Activated T-cell treated with anti-CD3 and anti-CD28 coated beads, Interleukin-2, amount 50 U/mL, for 72 hours (primary cell): Measurements from ENCODE around the gene CKAP5. TPM values are rescaled to one million over a fixed set of nuclear protein-coding genes. Genes with fewer than 3 reads are reported as not detected.

Source experiments
- ATAC-seq, 2 donors: fragments of 150-1000 bp; cut with Tn5 transposase; replicated peaks in 1 of 2; 2 replicates each; pipeline ENCODE4 v1.10.0; 2021; ENCODE audit warnings: moderate library complexity in 2 of 2, mild to moderate bottlenecking in 1 of 2
- DNase-seq, 2 donors: peaks; one replicate each; pipeline ENCODE4 v3.0.0; 2021 to 2022; ENCODE audit warnings: mixed read lengths in 1 of 2
- H3K27ac Mint-ChIP-seq: one replicate; pipeline ENCODE4 v1.8.0; 2022; ENCODE audit warnings: mild to moderate bottlenecking, moderate library complexity, mixed read lengths
- H3K27me3 Mint-ChIP-seq: one replicate; pipeline ENCODE4 v1.8.0; 2022; ENCODE audit warnings: low read depth, mixed read lengths
- H3K36me3 Mint-ChIP-seq, 2 donors: one replicate each; pipeline ENCODE4 v1.8.0; 2022; ENCODE audit warnings: mixed read lengths in 2 of 2, mild to moderate bottlenecking in 1 of 2; ENCODE audit not compliant: insufficient read depth in 2 of 2
- H3K4me1 Mint-ChIP-seq: one replicate; pipeline ENCODE4 v1.8.0; 2022; ENCODE audit warnings: low read depth, mixed read lengths
- H3K4me3 Mint-ChIP-seq, 2 donors: one replicate each; pipeline ENCODE4 v1.8.0; 2022; ENCODE audit warnings: mild to moderate bottlenecking in 2 of 2, mixed read lengths in 2 of 2, moderate library complexity in 2 of 2
- H3K9me3 Mint-ChIP-seq, 2 donors: one replicate each; pipeline ENCODE4 v1.8.0; 2022; ENCODE audit warnings: mixed read lengths in 2 of 2
- total RNA-seq, 2 donors: library from RNA; stranded (reverse); gene quantifications; one replicate each; pipeline ENCODE4 v1.2.3, GENCODE V29; 2022

Gene CKAP5
- total RNA-seq, 2 donors from 2014 or later: 148 to 165 TPM

- no peaks in the 10 kb centered on the region for H3K9me3 Mint-ChIP-seq
- no peak overlapping the region for H3K4me3 Mint-ChIP-seq
- H3K36me3 Mint-ChIP-seq: no peaks in the 10 kb centered on the region
- H3K4me1 Mint-ChIP-seq: no peaks in the 10 kb centered on the region
- no peak overlapping the region for H3K27ac Mint-ChIP-seq
- DNase-seq (no peak), ATAC-seq (no peak)
- no peaks in the 10 kb centered on the region for H3K27me3 Mint-ChIP-seq
These were observed 30.4 kb upstream of the CKAP5 start for GRCh38 chr11:46876471-46876870.

DNA sequence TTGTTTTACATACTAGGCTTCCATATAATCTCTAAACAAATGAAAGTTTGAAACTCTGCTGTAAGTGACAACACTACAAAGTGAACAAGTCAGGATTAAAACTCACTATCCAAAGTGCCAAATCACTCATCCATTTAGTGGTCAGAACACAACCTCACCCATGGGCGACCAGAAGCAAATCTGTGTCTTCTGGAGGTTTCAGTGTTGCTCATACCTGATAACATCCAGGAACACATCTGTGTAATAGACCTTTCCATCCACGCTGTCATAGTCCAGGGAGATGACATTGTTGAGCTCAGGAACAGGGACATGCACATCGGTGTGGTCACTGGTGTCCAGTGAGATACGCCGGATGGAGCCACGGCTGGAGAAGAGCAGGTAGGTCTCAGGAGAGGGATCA lies 28.5 kb upstream of the CKAP5 start:
- Mint-ChIP-seq H3K36me3 (no peaks in the 10 kb centered on the region), H3K4me3 (no peak overlapping the region), H3K27ac (no peak overlapping the region), H3K27me3 (no peaks in the 10 kb centered on the region), H3K4me1 (no peaks in the 10 kb centered on the region), H3K9me3 (no peaks in the 10 kb centered on the region)
- ATAC-seq (peak in 1 of 2 donors; percentile 19), DNase-seq (no peak)

DNA sequence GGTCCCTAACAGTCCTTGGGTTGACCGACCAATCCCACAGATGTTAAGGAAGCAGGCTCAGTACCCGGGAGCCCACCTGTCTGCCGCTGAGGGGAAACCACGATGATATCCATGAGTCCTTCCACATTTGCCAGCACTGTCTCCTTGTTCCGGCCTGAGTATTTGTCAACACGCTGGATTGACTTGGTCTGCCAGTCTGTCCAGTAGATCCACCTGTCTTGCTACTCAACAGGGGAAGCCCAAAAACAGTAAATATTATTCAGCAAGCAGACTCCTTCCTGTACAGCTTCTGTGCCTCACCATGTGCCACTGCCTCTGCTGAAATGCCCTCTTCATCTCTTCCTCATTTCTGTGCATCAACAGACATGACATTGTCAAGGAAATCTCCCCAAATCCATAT lies 22.8 kb upstream of the CKAP5 start:
- Mint-ChIP-seq H3K9me3 (no peaks in the 10 kb centered on the region), H3K36me3 (no peaks in the 10 kb centered on the region), H3K4me3 (no peak overlapping the region), H3K27ac (no peak overlapping the region), H3K4me1 (no peaks in the 10 kb centered on the region), H3K27me3 (peaks cover 6% of the 10 kb centered on the region)
- ATAC-seq: no peak
- DNase-seq: no peak

DNA sequence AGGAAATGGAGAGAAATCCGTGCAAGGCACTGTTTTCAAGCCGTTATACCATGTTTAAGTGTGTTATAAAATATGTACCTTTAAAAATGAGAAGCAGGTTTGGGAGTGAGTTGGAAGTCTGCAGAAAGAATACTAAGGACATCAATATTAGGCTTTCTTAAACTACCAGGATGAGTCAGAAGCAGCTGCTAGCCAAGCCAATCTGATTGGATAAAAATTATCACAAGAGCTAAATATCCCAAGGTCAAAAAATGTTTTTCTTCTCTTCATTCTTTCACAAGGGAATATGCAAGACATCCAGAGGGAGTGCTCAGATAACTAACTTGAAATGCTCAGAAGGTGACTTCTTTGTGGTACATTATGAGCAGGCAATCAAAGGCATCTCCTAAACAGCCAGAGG lies 19.3 kb upstream of the CKAP5 start:
- Mint-ChIP-seq H3K4me3 (no peak overlapping the region), H3K4me1 (no peaks in the 10 kb centered on the region), H3K27ac (no peak overlapping the region), H3K36me3 (no peaks in the 10 kb centered on the region), H3K27me3 (peaks cover 12% of the 10 kb centered on the region), H3K9me3 (no peaks in the 10 kb centered on the region)
- no peak for DNase-seq
- ATAC-seq: no peak

GRCh38 chr11:46860218-46860617 lies 14.1 kb upstream of the CKAP5 start:
- no peak for ATAC-seq
- no peaks in the 10 kb centered on the region for H3K4me1 Mint-ChIP-seq
- H3K9me3 Mint-ChIP-seq: no peaks in the 10 kb centered on the region
- no peak for DNase-seq
- H3K36me3 Mint-ChIP-seq: no peaks in the 10 kb centered on the region
- H3K27me3 Mint-ChIP-seq: peaks cover 7% of the 10 kb centered on the region
- no peak overlapping the region for H3K27ac Mint-ChIP-seq
- no peak overlapping the region for H3K4me3 Mint-ChIP-seq

- H3K4me1 Mint-ChIP-seq: no peaks in the 10 kb centered on the region
- no peaks in the 10 kb centered on the region for H3K36me3 Mint-ChIP-seq
- no peak overlapping the region for H3K4me3 Mint-ChIP-seq
- DNase-seq (no peak), ATAC-seq (no peak)
- H3K9me3 Mint-ChIP-seq: no peaks in the 10 kb centered on the region
- no peak overlapping the region for H3K27ac Mint-ChIP-seq
- peaks cover 7% of the 10 kb centered on the region for H3K27me3 Mint-ChIP-seq
These were observed 13.0 kb upstream of the CKAP5 start for GRCh38 chr11:46858920-46859546.

- Mint-ChIP-seq H3K36me3 (no peaks in the 10 kb centered on the region), H3K4me3 (no peak overlapping the region), H3K27ac (no peak overlapping the region), H3K9me3 (no peaks in the 10 kb centered on the region), H3K4me1 (no peaks in the 10 kb centered on the region), H3K27me3 (peaks cover 7% of the 10 kb centered on the region)
- DNase-seq: no peak
- no peak for ATAC-seq
These were observed 11.6 kb upstream of the CKAP5 start for GRCh38 chr11:46857666-46858065.

DNA sequence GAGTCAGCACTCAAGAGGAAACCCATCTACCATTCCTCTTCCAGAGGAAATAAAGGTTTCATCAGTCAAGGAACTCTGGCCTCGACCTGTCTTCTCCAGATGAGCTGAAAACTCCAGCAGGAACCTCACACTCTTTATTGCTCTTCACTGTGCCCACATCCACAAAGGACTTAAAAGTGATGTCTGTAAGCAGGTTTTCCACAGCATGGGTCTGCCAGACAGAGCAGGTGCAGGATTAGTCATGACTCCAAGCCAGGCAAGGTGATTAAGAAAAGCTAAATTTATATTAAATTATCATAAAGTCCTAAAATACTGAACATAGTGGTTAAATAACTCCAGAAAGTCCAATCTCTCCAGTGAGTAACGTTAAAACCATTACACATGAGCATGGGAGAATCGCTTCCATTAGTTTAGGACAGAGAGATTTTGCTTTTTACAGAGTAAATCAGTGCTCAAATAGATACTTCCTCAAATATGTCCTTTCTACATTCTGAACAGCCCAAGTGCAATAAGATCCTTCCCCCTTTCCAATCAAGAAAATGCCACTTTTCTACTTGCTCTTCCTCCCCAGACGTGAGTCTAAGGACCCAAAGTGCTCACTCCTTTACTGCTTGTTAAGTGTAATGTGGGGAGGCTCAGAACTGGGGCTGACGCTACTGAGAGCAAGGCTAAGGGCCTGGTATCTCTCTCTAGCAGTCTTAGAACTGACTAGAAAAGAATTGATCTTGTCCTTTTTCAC lies 10.7 kb upstream of the CKAP5 start:
- no peaks in the 10 kb centered on the region for H3K36me3 Mint-ChIP-seq
- no peak overlapping the region for H3K4me3 Mint-ChIP-seq
- no peaks in the 10 kb centered on the region for H3K4me1 Mint-ChIP-seq
- no peaks in the 10 kb centered on the region for H3K9me3 Mint-ChIP-seq
- peaks cover 7% of the 10 kb centered on the region for H3K27me3 Mint-ChIP-seq
- DNase-seq (no peak), ATAC-seq (no peak)
- no peak overlapping the region for H3K27ac Mint-ChIP-seq

DNA sequence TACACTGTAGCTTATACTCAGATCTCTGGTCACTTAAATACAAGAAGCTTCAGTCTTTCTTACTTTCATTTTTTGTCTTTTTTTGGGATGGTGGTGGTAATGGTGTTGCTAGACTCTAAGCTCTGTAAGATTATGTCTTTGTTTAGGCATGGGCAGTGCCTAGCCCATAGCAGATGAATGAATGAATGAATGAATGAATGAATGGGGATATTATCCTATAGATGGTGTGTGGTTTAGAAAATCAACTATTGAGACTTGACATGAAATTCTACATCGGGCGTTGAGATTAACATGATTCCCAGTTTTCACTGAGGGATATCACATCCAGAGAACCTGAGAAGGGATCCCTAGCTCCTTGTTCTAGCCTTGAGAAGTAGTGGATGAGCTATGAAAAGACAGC lies 9.8 kb upstream of the CKAP5 start:
- H3K4me3 Mint-ChIP-seq: no peak overlapping the region
- DNase-seq: no peak
- H3K4me1 Mint-ChIP-seq: no peaks in the 10 kb centered on the region
- H3K36me3 Mint-ChIP-seq: no peaks in the 10 kb centered on the region
- no peak overlapping the region for H3K27ac Mint-ChIP-seq
- peaks cover 6% of the 10 kb centered on the region for H3K27me3 Mint-ChIP-seq
- no peak for ATAC-seq
- H3K9me3 Mint-ChIP-seq: no peaks in the 10 kb centered on the region

DNA sequence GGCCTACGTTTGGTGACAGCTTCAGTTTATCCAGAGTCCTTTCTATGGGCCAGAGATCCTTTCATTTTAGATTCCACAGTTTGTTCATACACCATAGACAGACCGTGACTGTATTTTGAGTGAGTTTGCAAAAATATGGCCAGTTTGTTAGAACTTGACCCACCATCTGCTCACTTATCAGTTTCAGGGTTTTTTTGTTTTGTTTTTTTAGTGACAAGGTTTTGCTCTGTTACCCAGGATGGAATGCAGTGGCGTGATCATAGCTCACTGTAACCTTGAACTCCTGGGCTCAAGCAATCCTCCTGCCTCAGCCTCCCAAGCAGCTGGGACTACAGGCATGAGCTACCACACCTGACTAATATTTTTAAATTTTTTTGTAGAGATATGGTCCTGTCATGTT lies 9.1 kb upstream of the CKAP5 start:
- Mint-ChIP-seq H3K36me3 (no peaks in the 10 kb centered on the region), H3K4me3 (no peak overlapping the region), H3K27me3 (no peaks in the 10 kb centered on the region), H3K4me1 (no peaks in the 10 kb centered on the region), H3K27ac (no peak overlapping the region), H3K9me3 (no peaks in the 10 kb centered on the region)
- DNase-seq (no peak), ATAC-seq (no peak)

DNA sequence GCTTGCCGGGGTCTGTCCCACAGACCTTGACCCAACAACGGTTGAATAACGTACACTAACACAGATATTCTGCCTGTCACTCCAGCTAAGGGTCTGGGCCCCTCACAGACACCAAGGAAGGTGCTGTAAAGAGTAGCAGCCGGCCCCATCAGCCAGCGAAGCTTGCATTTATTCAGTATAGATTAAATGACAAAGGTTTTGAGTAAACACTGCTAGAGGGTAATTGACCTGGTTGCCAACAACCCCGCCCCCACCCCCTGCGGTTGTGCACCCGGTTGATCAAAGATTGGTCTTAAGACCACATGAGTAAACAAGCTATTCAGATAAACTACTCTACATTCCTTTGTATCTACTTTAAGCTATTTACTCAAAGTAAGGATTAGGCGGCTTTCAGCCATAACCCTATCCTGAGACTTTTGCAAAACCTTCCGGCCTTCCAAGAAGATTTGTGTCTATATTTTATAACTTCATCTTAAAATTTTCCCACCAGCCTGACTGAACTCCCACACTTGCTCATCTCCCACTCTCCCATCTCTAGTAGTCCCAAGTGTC lies 4.8 kb upstream of the CKAP5 start:
- Mint-ChIP-seq H3K9me3 (no peaks in the 10 kb centered on the region), H3K4me3 (no peak overlapping the region), H3K36me3 (peaks cover 0 to 2% of the 10 kb centered on the region in 2 donors), H3K27me3 (no peaks in the 10 kb centered on the region), H3K4me1 (peaks cover 12% of the 10 kb centered on the region), H3K27ac (no peak overlapping the region)
- ATAC-seq: no peak
- no peak for DNase-seq

DNA sequence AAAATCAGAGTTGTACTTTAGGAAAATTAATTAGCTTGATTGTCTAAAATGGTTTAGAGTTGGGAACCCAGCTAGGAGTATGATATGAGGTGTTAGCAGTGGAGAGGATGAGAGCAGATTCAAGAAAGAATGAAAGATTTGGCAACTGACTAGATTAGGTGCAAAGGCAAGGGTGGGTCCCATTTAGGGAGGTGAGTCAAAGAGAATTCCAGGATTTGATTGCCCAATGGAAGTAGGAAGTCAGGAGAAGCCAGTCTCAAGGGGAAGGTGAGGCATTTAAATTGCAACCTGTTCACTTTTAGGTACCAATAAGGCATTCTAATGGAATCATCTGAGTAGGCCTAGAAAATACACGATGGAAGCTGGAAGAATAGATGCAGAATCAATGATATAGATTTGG lies 3.6 kb upstream of the CKAP5 start:
- Mint-ChIP-seq H3K27ac (no peak overlapping the region), H3K4me1 (peaks cover 21% of the 10 kb centered on the region), H3K36me3 (peaks cover 3 to 5% of the 10 kb centered on the region in 2 donors), H3K9me3 (no peaks in the 10 kb centered on the region), H3K27me3 (no peaks in the 10 kb centered on the region), H3K4me3 (no peak overlapping the region)
- DNase-seq (no peak), ATAC-seq (no peak)

DNA sequence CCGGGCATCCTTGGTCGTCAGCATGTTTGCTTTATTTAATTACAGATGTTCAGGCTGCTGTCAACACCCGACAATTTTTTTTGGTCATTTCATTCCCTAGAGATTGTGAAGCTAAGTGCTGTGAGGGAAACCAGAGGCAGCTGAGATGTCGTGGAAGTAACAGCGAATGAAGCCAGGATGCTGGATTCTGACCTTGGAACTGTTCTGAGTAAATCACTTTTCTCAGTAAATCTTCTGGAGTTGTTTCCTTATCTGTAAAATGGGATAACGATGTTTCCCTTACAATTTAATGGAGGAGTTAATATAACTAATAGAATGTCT lies 390 bp upstream of the CKAP5 start:
- Mint-ChIP-seq H3K9me3 (no peaks in the 10 kb centered on the region), H3K27ac (peak overlapping the region; percentile 99)
- ATAC-seq: peak in 1 of 2 donors; percentile 1

DNA sequence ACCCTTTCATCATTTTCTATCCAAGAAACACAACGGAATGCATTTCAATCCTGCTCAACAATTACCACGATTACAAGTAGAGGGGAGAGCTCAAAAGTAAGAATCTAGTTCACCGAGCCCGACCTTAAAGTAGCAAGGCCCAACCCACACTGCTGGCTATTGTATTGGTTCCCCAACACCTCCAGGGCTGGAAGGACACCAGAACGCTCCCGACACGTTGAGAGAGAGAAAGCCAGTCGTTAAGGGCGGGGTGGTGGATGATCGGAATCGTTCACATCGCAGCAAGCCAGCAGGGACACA lies 690 bp downstream of the CKAP5 start:
- Mint-ChIP-seq H3K9me3 (no peaks in the 10 kb centered on the region), H3K27ac (peak overlapping the region; percentile 90), H3K36me3 (peaks cover 3 to 5% of the 10 kb centered on the region in 2 donors), H3K27me3 (no peaks in the 10 kb centered on the region), H3K4me3 (peak overlapping the region; percentile 95 to 97), H3K4me1 (peaks cover 58% of the 10 kb centered on the region)
- ATAC-seq (no peak), DNase-seq (no peak)

More for the DNA sequence above, 390 bp upstream of the CKAP5 start:
- Mint-ChIP-seq H3K4me1 (peaks cover 51% of the 10 kb centered on the region), H3K4me3 (peak overlapping the region; percentile 93 to 95), H3K27me3 (no peaks in the 10 kb centered on the region), H3K36me3 (peaks cover 3 to 5% of the 10 kb centered on the region in 2 donors)
- no peak for DNase-seq
